Ramos (cell line): Measurements from ENCODE around the gene SOD1.
"Not testable (repeated sequence)": the region's sequence is repeated elsewhere in the genome, so short reads cannot be mapped to it uniquely, and the experiment has no call there.

Experiments used
- in situ Hi-C: fragments of 300-500 bp; cut with MboI; formaldehyde crosslinking; loops from one replicate; pipeline ENCODE4 v1.14.3; 2022; ENCODE audit warnings: low sequenced_read_pairs; ENCODE audit not compliant: unreplicated experiment

SOD1 gene

GRCh38 chr21:31654340-31654739 is 5.2 kb upstream of the SOD1 start:
- in situ Hi-C loops, result no loop called here

GRCh38 chr21:31654821-31655580 is 4.5 kb upstream of the SOD1 start:
- in situ Hi-C loops, result not testable (repeated sequence)

- in situ Hi-C loops, result no loop called here
Observed at GRCh38 chr21:31656199-31657095, 3.0 kb upstream of the SOD1 start.

- in situ Hi-C loops, result no loop called here
Observed at GRCh38 chr21:31658053-31658452, 1.4 kb upstream of the SOD1 start.

GRCh38 chr21:31659286-31659535 is 282 bp upstream of the SOD1 start:
- in situ Hi-C loops, result no loop called here

- in situ Hi-C loops, result no loop called here
Observed at GRCh38 chr21:31660259-31660565, 719 bp downstream of the SOD1 start.

- in situ Hi-C loops, result no loop called here
Observed at GRCh38 chr21:31660591-31660990, 1.1 kb downstream of the SOD1 start.

- in situ Hi-C loops, result no loop called here
Observed at GRCh38 chr21:31663584-31664249, 4.2 kb downstream of the SOD1 start.

- in situ Hi-C loops, result no loop called here
Observed at GRCh38 chr21:31665397-31665796, 5.9 kb downstream of the SOD1 start.

- in situ Hi-C loops, result not testable (repeated sequence)
Observed at GRCh38 chr21:31665869-31666268, 6.4 kb downstream of the SOD1 start.

GRCh38 chr21:31666445-31667010 is 7.0 kb downstream of the SOD1 start:
- in situ Hi-C loops, result no loop called here

GRCh38 chr21:31667132-31667531 is 7.6 kb downstream of the SOD1 start:
- in situ Hi-C loops, result no loop called here

GRCh38 chr21:31667639-31668038 is 8.1 kb downstream of the SOD1 start:
- in situ Hi-C loops, result no loop called here

GRCh38 chr21:31668651-31669491 is 9.4 kb downstream of the SOD1 start:
- in situ Hi-C loops, result no loop called here

GRCh38 chr21:31670070-31670469 is 10.6 kb downstream of the SOD1 start:
- in situ Hi-C loops, result no loop called here

GRCh38 chr21:31671146-31671716 is 11.7 kb downstream of the SOD1 start:
- in situ Hi-C loops, result no loop called here

GRCh38 chr21:31671931-31672330 is 12.4 kb downstream of the SOD1 start:
- in situ Hi-C loops, result no loop called here

GRCh38 chr21:31673321-31673912 is 13.9 kb downstream of the SOD1 start:
- in situ Hi-C loops, result no loop called here

GRCh38 chr21:31675318-31675717 is 15.8 kb downstream of the SOD1 start:
- in situ Hi-C loops, result no loop called here
